Esophagus squamous epithelium (tissue), 4 donors: Measurements from ENCODE around the gene SLC45A1.

ENCODE experiments used
- POLR2A ChIP-seq, 4 donors: fragments of 450-650 bp; IDR thresholded peaks; one replicate each; pipeline ENCODE4 v1.6.1; 2017; ENCODE audit warnings: antibody characterized with exemption in 4 of 4, mild to moderate bottlenecking in 4 of 4, moderate library complexity in 3 of 4
- TF ChIP-seq, protein P1 (sequence below), 6 experiments: fragments of 450-650 bp in 4 of 6; fragments of 200-600 bp in 2 of 6; sonication (generic) in 2 of 6; IDR thresholded peaks; one replicate each; pipeline ENCODE4 v1.5.1; 2016 to 2019; ENCODE audit warnings: antibody characterized with exemption in 6 of 6, mild to moderate bottlenecking in 4 of 6, moderate library complexity in 4 of 6

DNA sequence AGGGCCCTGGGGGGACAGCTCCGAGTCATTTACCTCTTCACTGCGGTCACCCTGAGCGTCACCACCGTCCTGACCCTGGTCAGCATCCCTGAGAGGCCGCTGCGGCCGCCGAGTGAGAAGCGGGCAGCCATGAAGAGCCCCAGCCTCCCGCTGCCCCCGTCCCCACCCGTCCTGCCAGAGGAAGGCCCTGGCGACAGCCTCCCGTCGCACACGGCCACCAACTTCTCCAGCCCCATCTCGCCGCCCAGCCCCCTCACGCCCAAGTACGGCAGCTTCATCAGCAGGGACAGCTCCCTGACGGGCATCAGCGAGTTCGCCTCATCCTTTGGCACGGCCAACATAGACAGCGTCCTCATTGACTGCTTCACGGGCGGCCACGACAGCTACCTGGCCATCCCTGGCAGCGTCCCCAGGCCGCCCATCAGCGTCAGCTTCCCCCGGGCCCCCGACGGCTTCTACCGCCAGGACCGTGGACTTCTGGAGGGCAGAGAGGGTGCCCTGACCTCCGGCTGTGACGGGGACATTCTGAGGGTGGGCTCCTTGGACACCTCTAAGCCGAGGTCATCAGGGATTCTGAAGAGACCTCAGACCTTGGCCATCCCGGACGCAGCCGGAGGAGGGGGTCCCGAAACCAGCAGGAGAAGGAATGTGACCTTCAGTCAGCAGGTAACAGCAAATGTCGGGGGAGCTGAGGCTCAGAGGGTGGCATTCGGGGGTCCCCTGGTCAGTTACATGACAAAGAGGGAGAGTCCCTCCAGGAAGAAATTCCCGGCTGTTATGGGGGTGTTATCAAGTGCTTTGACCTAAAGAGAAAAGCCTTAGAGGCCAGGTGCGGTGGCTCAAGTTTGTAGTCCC, 12.6 kb downstream of the SLC45A1 start:
- TF ChIP-seq, protein P1, sequence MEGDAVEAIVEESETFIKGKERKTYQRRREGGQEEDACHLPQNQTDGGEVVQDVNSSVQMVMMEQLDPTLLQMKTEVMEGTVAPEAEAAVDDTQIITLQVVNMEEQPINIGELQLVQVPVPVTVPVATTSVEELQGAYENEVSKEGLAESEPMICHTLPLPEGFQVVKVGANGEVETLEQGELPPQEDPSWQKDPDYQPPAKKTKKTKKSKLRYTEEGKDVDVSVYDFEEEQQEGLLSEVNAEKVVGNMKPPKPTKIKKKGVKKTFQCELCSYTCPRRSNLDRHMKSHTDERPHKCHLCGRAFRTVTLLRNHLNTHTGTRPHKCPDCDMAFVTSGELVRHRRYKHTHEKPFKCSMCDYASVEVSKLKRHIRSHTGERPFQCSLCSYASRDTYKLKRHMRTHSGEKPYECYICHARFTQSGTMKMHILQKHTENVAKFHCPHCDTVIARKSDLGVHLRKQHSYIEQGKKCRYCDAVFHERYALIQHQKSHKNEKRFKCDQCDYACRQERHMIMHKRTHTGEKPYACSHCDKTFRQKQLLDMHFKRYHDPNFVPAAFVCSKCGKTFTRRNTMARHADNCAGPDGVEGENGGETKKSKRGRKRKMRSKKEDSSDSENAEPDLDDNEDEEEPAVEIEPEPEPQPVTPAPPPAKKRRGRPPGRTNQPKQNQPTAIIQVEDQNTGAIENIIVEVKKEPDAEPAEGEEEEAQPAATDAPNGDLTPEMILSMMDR (IDR thresholded peaks at IDR 0.05) = no peak
- TF ChIP-seq POLR2A (IDR thresholded peaks at IDR 0.05) = no peak
